Measurements from ENCODE around the gene ARMC9. TPM values are rescaled to one million over a fixed set of nuclear protein-coding genes. Genes with fewer than 3 reads are reported as not detected.

Gene ARMC9
- total RNA-seq, 1 experiment from 2014 or later = 23.4 TPM

DNA sequence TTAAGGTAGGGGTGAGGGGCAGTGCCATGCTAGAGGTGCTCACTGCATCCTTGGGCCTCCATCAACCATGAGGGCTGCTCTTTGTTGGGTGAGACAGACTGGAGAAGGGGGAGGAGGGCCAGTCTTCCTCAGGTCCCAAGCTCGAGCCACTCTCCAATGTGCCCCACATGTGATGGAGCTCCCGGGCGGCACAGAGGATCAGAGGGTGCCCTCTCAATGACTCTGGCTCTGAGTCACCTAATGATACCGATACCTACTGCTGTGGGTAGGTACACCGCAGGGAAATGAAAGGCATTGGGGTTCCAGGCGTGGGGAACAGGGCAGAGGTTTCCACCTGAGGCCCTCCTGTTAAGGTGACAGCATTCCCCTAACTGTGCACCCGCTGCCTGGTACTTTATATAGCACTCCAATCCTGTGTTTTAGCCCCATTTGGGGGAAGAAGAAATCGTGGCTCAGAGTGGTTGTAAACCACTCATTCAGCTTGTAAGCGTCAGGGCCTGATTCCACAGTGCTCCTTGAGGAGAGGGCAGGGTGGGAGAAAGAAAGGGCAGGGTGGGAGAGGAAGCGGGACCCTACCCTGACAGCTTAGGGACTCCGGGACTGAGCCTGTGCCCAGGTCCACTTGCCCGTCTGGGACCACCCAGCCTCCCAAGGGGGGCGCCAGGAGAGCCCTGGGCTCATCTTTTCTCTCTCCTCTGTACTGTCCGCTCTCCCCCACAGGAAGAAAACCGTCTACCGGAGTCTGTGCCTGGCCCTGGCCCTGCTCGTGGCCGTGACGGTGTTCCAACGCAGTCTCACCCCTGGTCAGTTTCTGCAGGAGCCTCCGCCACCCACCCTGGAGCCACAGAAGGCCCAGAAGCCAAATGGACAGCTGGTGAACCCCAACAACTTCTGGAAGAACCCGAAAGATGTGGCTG lies 198.8 kb downstream of the ARMC9 start:
- BruUV-seq (replicated peaks) = TSS peak; percentile 38
- ChIA-PET POLR2A (ENCODE audit: unreplicated experiment) (no interaction called here), CTCF (no interaction called here)
- Histone ChIP-seq H3K79me2 (ENCODE audit: low read length) (no peaks in the 10 kb centered on the region), H3K4me1 (ENCODE audit: insufficient read depth, low read length) (peaks cover 21% of the 10 kb centered on the region), H3K9ac (ENCODE audit: low read length) (no peak overlapping the region), H3F3A (ENCODE audit: low read length, unreplicated experiment) (no peaks in the 10 kb centered on the region), H3K9me2 (replicated peaks; ENCODE audit: low read length) (no peaks in the 10 kb centered on the region), H2AFZ (ENCODE audit: low read length) (no peak overlapping the region), H4K20me1 (ENCODE audit: low read length) (no peaks in the 10 kb centered on the region), H3K36me3 (ENCODE audit: low read depth, low read length) (no peaks in the 10 kb centered on the region), H3K4me2 (ENCODE audit: low read length) (no peak overlapping the region), H3K4me3 (ENCODE audit: low read length) (no peak overlapping the region), H3K27ac (ENCODE audit: low read length) (no peak overlapping the region), H3K27me3 (ENCODE audit: low read length) (no peaks in the 10 kb centered on the region), H3K9me3 (ENCODE audit: low read length) (no peaks in the 10 kb centered on the region)
- TF ChIP-seq EZH2phosphoT487 (IDR thresholded peaks at IDR 0.05; ENCODE audit: borderline replicate concordance, low read length) (no peak), EZH2 (IDR thresholded peaks at IDR 0.05; ENCODE audit: low read length, unreplicated experiment) (no peak), CTCF (conservative IDR thresholded peaks at IDR 0.05; ENCODE audit: low read depth, low read length) (no peak)
- no peak for DNase-seq
- ATAC-seq = no peak
- intact Hi-C loops (cut with micrococcal nuclease) = no loop called here

GRCh38 chr2:231397928-231398294 lies 199.5 kb downstream of the ARMC9 start:
- no peaks in the 10 kb centered on the region for H4K20me1 ChIP-seq (ENCODE audit: low read length)
- no peak overlapping the region for H3K27ac ChIP-seq (ENCODE audit: low read length)
- intact Hi-C loops (cut with micrococcal nuclease) = no loop called here
- ChIA-PET CTCF (no interaction called here), POLR2A (ENCODE audit: unreplicated experiment) (no interaction called here)
- TF ChIP-seq EZH2 (IDR thresholded peaks at IDR 0.05; ENCODE audit: low read length, unreplicated experiment) = no peak
- no peak for TF ChIP-seq EZH2phosphoT487 (IDR thresholded peaks at IDR 0.05; ENCODE audit: borderline replicate concordance, low read length)
- no peak for TF ChIP-seq CTCF (conservative IDR thresholded peaks at IDR 0.05; ENCODE audit: low read depth, low read length)
- H3K9me2 ChIP-seq (replicated peaks; ENCODE audit: low read length) = no peaks in the 10 kb centered on the region
- ATAC-seq = no peak
- no peak overlapping the region for H3K4me2 ChIP-seq (ENCODE audit: low read length)
- no peaks in the 10 kb centered on the region for H3K36me3 ChIP-seq (ENCODE audit: low read depth, low read length)
- no peak overlapping the region for H3K9ac ChIP-seq (ENCODE audit: low read length)
- H3F3A ChIP-seq (ENCODE audit: low read length, unreplicated experiment) = no peaks in the 10 kb centered on the region
- no TSS peak for BruUV-seq (replicated peaks)
- no peaks in the 10 kb centered on the region for H3K9me3 ChIP-seq (ENCODE audit: low read length)
- peaks cover 23% of the 10 kb centered on the region for H3K4me1 ChIP-seq (ENCODE audit: insufficient read depth, low read length)
- no peak for DNase-seq
- no peak overlapping the region for H2AFZ ChIP-seq (ENCODE audit: low read length)
- H3K27me3 ChIP-seq (ENCODE audit: low read length) = no peaks in the 10 kb centered on the region
- H3K79me2 ChIP-seq (ENCODE audit: low read length) = no peaks in the 10 kb centered on the region
- no peak overlapping the region for H3K4me3 ChIP-seq (ENCODE audit: low read length)

DNA sequence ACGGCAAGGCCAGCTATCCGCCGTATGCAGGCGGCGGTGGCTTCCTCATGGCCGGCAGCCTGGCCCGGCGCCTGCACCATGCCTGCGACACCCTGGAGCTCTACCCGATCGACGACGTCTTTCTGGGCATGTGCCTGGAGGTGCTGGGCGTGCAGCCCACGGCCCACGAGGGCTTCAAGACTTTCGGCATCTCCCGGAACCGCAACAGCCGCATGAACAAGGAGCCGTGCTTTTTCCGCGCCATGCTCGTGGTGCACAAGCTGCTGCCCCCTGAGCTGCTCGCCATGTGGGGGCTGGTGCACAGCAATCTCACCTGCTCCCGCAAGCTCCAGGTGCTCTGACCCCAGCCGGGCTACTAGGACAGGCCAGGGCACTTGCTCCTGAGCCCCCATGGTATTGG lies 200.2 kb downstream of the ARMC9 start:
- no peaks in the 10 kb centered on the region for H3K79me2 ChIP-seq (ENCODE audit: low read length)
- H3K27ac ChIP-seq (ENCODE audit: low read length) = no peak overlapping the region
- H3K9me2 ChIP-seq (replicated peaks; ENCODE audit: low read length) = no peaks in the 10 kb centered on the region
- intact Hi-C loops (cut with micrococcal nuclease) = no loop called here
- no peak for TF ChIP-seq CTCF (conservative IDR thresholded peaks at IDR 0.05; ENCODE audit: low read depth, low read length)
- no peak for TF ChIP-seq EZH2phosphoT487 (IDR thresholded peaks at IDR 0.05; ENCODE audit: borderline replicate concordance, low read length)
- no peak for TF ChIP-seq EZH2 (IDR thresholded peaks at IDR 0.05; ENCODE audit: low read length, unreplicated experiment)
- H3K4me3 ChIP-seq (ENCODE audit: low read length) = no peak overlapping the region
- no TSS peak for BruUV-seq (replicated peaks)
- DNase-seq (no peak), ATAC-seq (no peak)
- CTCF ChIA-PET = no interaction called here
- no peak overlapping the region for H3K9ac ChIP-seq (ENCODE audit: low read length)
- H2AFZ ChIP-seq (ENCODE audit: low read length) = no peak overlapping the region
- POLR2A ChIA-PET (ENCODE audit: unreplicated experiment) = no interaction called here
- no peaks in the 10 kb centered on the region for H3F3A ChIP-seq (ENCODE audit: low read length, unreplicated experiment)
- no peak overlapping the region for H3K4me2 ChIP-seq (ENCODE audit: low read length)
- H3K36me3 ChIP-seq (ENCODE audit: low read depth, low read length) = no peaks in the 10 kb centered on the region
- no peaks in the 10 kb centered on the region for H4K20me1 ChIP-seq (ENCODE audit: low read length)
- no peaks in the 10 kb centered on the region for H3K9me3 ChIP-seq (ENCODE audit: low read length)
- H3K27me3 ChIP-seq (ENCODE audit: low read length) = no peaks in the 10 kb centered on the region
- peaks cover 30% of the 10 kb centered on the region for H3K4me1 ChIP-seq (ENCODE audit: insufficient read depth, low read length)

Data from PC-3 (cell line).